HG03432 (cell line): ENCODE measurements around the gene SAMD14.

ENCODE experiments used
- ATAC-seq: cut with Tn5 transposase; IDR thresholded peaks from one replicate; pipeline ENCODE4 v1.9.1; 2021; ENCODE audit warnings: mild to moderate bottlenecking, moderate library complexity; ENCODE audit not compliant: unreplicated experiment

Gene SAMD14

GRCh38 chr17:50133769-50134099 lies 3.8 kb upstream of the SAMD14 start:
- no peak for ATAC-seq

- ATAC-seq: no peak
These were observed 3.2 kb upstream of the SAMD14 start for GRCh38 chr17:50133028-50133768.

- no peak for ATAC-seq
These were observed 2.3 kb upstream of the SAMD14 start for GRCh38 chr17:50132104-50132794.

- no peak for ATAC-seq
These were observed 772 bp upstream of the SAMD14 start for GRCh38 chr17:50130559-50131305.

- ATAC-seq: no peak
These were observed 620 bp downstream of the SAMD14 start for GRCh38 chr17:50129353-50129727.

GRCh38 chr17:50128441-50129352 lies 1.3 kb downstream of the SAMD14 start:
- ATAC-seq: no peak

- no peak for ATAC-seq
These were observed 2.1 kb downstream of the SAMD14 start for GRCh38 chr17:50127697-50128361.

- ATAC-seq: no peak
These were observed 4.5 kb downstream of the SAMD14 start for GRCh38 chr17:50125420-50125997.

GRCh38 chr17:50123649-50124349 lies 6.2 kb downstream of the SAMD14 start:
- no peak for ATAC-seq

GRCh38 chr17:50122945-50123344 lies 7.0 kb downstream of the SAMD14 start:
- no peak for ATAC-seq

- no peak for ATAC-seq
These were observed 9.3 kb downstream of the SAMD14 start for GRCh38 chr17:50120475-50121253.

GRCh38 chr17:50118828-50119218 lies 11.1 kb downstream of the SAMD14 start:
- ATAC-seq: no peak

GRCh38 chr17:50118076-50118827 lies 11.7 kb downstream of the SAMD14 start:
- ATAC-seq: no peak

GRCh38 chr17:50117202-50118051 lies 12.5 kb downstream of the SAMD14 start:
- no peak for ATAC-seq

- ATAC-seq: no peak
These were observed 14.2 kb downstream of the SAMD14 start for GRCh38 chr17:50115756-50116155.

GRCh38 chr17:50114849-50115357 lies 15.1 kb downstream of the SAMD14 start:
- ATAC-seq: no peak

- no peak for ATAC-seq
These were observed 15.6 kb downstream of the SAMD14 start for GRCh38 chr17:50114401-50114800.
